PC-9 (cell line): ENCODE data around the gene RNF8.

Experiments
- EZH2 ChIP-seq: fragments of 200-600 bp; sonication (generic); IDR thresholded peaks from 2 replicates; pipeline ENCODE4 v1.8.0; 2017; ENCODE audit warnings: antibody characterized with exemption, low read depth
- TF ChIP-seq, protein P1 (sequence below): fragments of 200-600 bp; sonication (generic); conservative IDR thresholded peaks from 2 replicates; pipeline ENCODE4 v1.6.1; 2017; ENCODE audit warnings: mixed run types, antibody characterized with exemption, mild to moderate bottlenecking, moderate library complexity

- no peak for TF ChIP-seq EZH2
- TF ChIP-seq, protein P1, sequence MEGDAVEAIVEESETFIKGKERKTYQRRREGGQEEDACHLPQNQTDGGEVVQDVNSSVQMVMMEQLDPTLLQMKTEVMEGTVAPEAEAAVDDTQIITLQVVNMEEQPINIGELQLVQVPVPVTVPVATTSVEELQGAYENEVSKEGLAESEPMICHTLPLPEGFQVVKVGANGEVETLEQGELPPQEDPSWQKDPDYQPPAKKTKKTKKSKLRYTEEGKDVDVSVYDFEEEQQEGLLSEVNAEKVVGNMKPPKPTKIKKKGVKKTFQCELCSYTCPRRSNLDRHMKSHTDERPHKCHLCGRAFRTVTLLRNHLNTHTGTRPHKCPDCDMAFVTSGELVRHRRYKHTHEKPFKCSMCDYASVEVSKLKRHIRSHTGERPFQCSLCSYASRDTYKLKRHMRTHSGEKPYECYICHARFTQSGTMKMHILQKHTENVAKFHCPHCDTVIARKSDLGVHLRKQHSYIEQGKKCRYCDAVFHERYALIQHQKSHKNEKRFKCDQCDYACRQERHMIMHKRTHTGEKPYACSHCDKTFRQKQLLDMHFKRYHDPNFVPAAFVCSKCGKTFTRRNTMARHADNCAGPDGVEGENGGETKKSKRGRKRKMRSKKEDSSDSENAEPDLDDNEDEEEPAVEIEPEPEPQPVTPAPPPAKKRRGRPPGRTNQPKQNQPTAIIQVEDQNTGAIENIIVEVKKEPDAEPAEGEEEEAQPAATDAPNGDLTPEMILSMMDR: no peak
These were observed 47.9 kb upstream of the RNF8 start for GRCh38 chr6:37305841-37306425.
